WERI-Rb-1 (cell line): ENCODE data around the gene SPATA9.

ENCODE experiments used
- DNase-seq: peaks from one replicate; pipeline ENCODE4 v3.0.0-alpha.2; 2020
- H3K27ac ChIP-seq: fragments of 250-450 bp; sonication (Bioruptor Pico); 2 replicates; pipeline ENCODE4 v1.5.1; 2020; ENCODE audit warnings: mild to moderate bottlenecking, moderate library complexity
- H3K27me3 ChIP-seq: fragments of 250-450 bp; sonication (Bioruptor Pico); 2 replicates; pipeline ENCODE4 v1.5.1; 2021; ENCODE audit warnings: mild to moderate bottlenecking, low read depth, moderate library complexity; ENCODE audit not compliant: insufficient read depth, severe bottlenecking
- H3K36me3 ChIP-seq: fragments of 250-450 bp; sonication (Bioruptor Pico); 2 replicates; pipeline ENCODE4 v1.5.1; 2020; ENCODE audit warnings: mild to moderate bottlenecking, moderate library complexity
- H3K4me3 ChIP-seq: 2 replicates; pipeline ENCODE4 v1.5.1; 2011; ENCODE audit warnings: low read depth, mild to moderate bottlenecking, control low read depth, low read length
- H3K9me3 ChIP-seq: fragments of 250-450 bp; sonication (Bioruptor Pico); 2 replicates; pipeline ENCODE4 v1.5.1; 2021; ENCODE audit warnings: mild to moderate bottlenecking, moderate library complexity; ENCODE audit not compliant: severe bottlenecking
- CTCF ChIP-seq: IDR thresholded peaks from 2 replicates; pipeline ENCODE4 v1.5.1; 2011; ENCODE audit warnings: low read depth, mild to moderate bottlenecking, control low read depth, inconsistent platforms, low read length

Gene SPATA9

GRCh38 chr5:95667061-95667618 is 15.7 kb downstream of the SPATA9 start:
- DNase-seq, result no peak
- H3K4me3 ChIP-seq, result no peak overlapping the region
- TF ChIP-seq CTCF, result no peak
- no peaks in the 10 kb centered on the region for H3K9me3 ChIP-seq
- no peaks in the 10 kb centered on the region for H3K36me3 ChIP-seq
- no peaks in the 10 kb centered on the region for H3K27me3 ChIP-seq
- no peak overlapping the region for H3K27ac ChIP-seq

GRCh38 chr5:95664204-95664786 is 18.5 kb downstream of the SPATA9 start:
- H3K27me3 ChIP-seq, result no peaks in the 10 kb centered on the region
- H3K4me3 ChIP-seq, result no peak overlapping the region
- H3K9me3 ChIP-seq, result no peaks in the 10 kb centered on the region
- peak; percentile 47; the same call in 1 of the 2 replicates for TF ChIP-seq CTCF
- no peaks in the 10 kb centered on the region for H3K36me3 ChIP-seq
- no peak for DNase-seq
- H3K27ac ChIP-seq, result no peak overlapping the region

- H3K27ac ChIP-seq, result no peak overlapping the region
- no peaks in the 10 kb centered on the region for H3K9me3 ChIP-seq
- no peak for TF ChIP-seq CTCF
- no peak for DNase-seq
- no peaks in the 10 kb centered on the region for H3K27me3 ChIP-seq
- H3K4me3 ChIP-seq, result no peak overlapping the region
- H3K36me3 ChIP-seq, result no peaks in the 10 kb centered on the region
Measured at GRCh38 chr5:95662946-95663345, 19.8 kb downstream of the SPATA9 start.

- TF ChIP-seq CTCF, result no peak
- H3K27ac ChIP-seq, result no peak overlapping the region
- H3K4me3 ChIP-seq, result no peak overlapping the region
- DNase-seq, result no peak
- no peaks in the 10 kb centered on the region for H3K9me3 ChIP-seq
- H3K27me3 ChIP-seq, result no peaks in the 10 kb centered on the region
- no peaks in the 10 kb centered on the region for H3K36me3 ChIP-seq
Measured at GRCh38 chr5:95660060-95660459, 22.7 kb downstream of the SPATA9 start.

- Histone ChIP-seq H3K9me3 (no peaks in the 10 kb centered on the region), H3K27me3 (no peaks in the 10 kb centered on the region), H3K4me3 (no peak overlapping the region), H3K27ac (no peak overlapping the region), H3K36me3 (no peaks in the 10 kb centered on the region)
- no peak for TF ChIP-seq CTCF
- no peak for DNase-seq
Measured at GRCh38 chr5:95655575-95655974, 27.2 kb downstream of the SPATA9 start.

- no peaks in the 10 kb centered on the region for H3K36me3 ChIP-seq
- H3K27me3 ChIP-seq, result no peaks in the 10 kb centered on the region
- H3K4me3 ChIP-seq, result no peak overlapping the region
- H3K9me3 ChIP-seq, result no peaks in the 10 kb centered on the region
- no peak overlapping the region for H3K27ac ChIP-seq
- TF ChIP-seq CTCF, result no peak
- DNase-seq, result no peak
Measured at GRCh38 chr5:95654196-95654595, 28.6 kb downstream of the SPATA9 start.
